ENCODE measurements around the gene KCNIP1.

- TF ChIP-seq ELK1 (IDR thresholded peaks at IDR 0.05; ENCODE audit: low read depth, low read length) (no peak), POLR2A (IDR thresholded peaks at IDR 0.05; ENCODE audit: low read depth, low read length) (no peak), BMI1 (IDR thresholded peaks at IDR 0.05; ENCODE audit: borderline replicate concordance) (no peak), SP1 (IDR thresholded peaks at IDR 0.05; ENCODE audit: low read depth, low read length) (no peak), TCF12 (IDR thresholded peaks at IDR 0.05; ENCODE audit: low read depth, low read length) (no peak), CTCF (IDR thresholded peaks at IDR 0.05 in 2 of 3, conservative IDR thresholded peaks at IDR 0.05 in 1 of 3; ENCODE audit: control insufficient read depth in 2 of 3, extremely low read depth in 1 of 3, insufficient read depth in 1 of 3, low read depth in 3 of 3, low read length in 3 of 3) (no peak), LARP7 (IDR thresholded peaks at IDR 0.05) (no peak), ZNF622 (IDR thresholded peaks at IDR 0.05) (no peak), EP300 (IDR thresholded peaks at IDR 0.05; ENCODE audit: borderline replicate concordance in 1 of 2, control insufficient read depth in 1 of 2, low read depth in 2 of 2, low read length in 2 of 2) (no peak), CEBPB (IDR thresholded peaks at IDR 0.05; ENCODE audit: borderline replicate concordance in 1 of 2, low read depth in 2 of 2, low read length in 2 of 2) (no peak), SUZ12 (IDR thresholded peaks at IDR 0.05; ENCODE audit: unreplicated experiment) (no peak), SREBF2 (IDR thresholded peaks at IDR 0.05; ENCODE audit: low read length) (no peak), USF2 (IDR thresholded peaks at IDR 0.05; ENCODE audit: borderline replicate concordance, low read depth, low read length) (no peak)
Measured at GRCh38 chr5:170497311-170498038, 6.3 kb upstream of the KCNIP1 start.

Data from GM12878 (cell line).